SU-DHL-6 (cell line): ENCODE measurements around the gene DNMT3A.

ENCODE experiments used
- EZH2phosphoT487 ChIP-seq: fragments of 200-600 bp; sonication (generic), shearing (Covaris generic); conservative IDR thresholded peaks from 2 replicates; pipeline ENCODE4 v1.6.1; 2018; ENCODE audit warnings: mild to moderate bottlenecking, antibody characterized with exemption, low read length, moderate library complexity, mixed read lengths
- TF ChIP-seq, protein P1 (sequence below): fragments of 200-600 bp; sonication (generic); IDR thresholded peaks from one replicate; pipeline ENCODE4 v1.5.1; 2017; ENCODE audit warnings: antibody characterized with exemption, mild to moderate bottlenecking, low read length, moderate library complexity; ENCODE audit not compliant: insufficient read depth, poor library complexity, severe bottlenecking

DNA sequence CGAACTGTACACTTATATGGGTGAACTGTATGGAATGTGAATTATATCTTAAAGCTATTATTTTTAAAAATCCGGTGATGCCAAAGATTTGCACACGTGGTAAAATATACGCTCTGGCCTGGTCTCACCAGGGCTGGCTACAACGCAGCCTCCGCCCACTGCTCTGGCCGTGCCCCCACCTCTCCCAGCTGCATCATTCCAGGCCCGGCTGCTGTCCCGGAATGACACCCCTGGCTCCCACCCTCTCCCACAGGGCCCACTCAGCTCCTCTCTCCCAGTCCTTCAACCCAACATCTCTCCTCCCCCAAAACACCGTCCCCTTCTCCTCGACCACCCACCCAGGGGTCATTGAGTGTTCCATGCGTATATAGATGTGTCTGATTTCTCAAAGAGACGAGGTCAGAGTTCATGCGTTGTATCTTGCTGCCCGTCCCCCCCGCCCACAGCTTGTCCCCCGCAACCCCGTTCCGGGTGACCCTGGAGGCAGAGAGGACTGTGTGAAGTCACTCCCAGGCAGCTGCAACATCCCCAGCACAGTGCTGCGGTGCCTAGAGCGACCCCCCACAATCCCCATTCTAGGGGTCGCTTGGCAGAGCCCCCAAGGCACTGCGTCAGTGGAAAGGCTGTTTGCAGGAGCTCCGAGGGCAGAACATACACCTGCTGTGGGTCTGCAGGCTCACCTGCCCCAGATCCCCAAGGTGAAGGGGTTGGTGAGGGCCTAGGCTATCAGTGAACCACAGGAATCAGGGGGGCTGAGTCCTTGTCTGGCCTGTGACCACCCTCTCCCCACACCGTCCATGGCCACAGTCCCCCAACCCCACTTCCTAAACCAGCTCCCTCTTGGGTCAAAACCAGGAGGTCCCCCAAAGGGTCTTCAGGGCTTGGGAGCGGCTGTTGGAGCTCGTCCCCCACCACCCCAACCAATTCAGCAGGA lies 13.3 kb downstream of the DNMT3A start:
- TF ChIP-seq, protein P1, sequence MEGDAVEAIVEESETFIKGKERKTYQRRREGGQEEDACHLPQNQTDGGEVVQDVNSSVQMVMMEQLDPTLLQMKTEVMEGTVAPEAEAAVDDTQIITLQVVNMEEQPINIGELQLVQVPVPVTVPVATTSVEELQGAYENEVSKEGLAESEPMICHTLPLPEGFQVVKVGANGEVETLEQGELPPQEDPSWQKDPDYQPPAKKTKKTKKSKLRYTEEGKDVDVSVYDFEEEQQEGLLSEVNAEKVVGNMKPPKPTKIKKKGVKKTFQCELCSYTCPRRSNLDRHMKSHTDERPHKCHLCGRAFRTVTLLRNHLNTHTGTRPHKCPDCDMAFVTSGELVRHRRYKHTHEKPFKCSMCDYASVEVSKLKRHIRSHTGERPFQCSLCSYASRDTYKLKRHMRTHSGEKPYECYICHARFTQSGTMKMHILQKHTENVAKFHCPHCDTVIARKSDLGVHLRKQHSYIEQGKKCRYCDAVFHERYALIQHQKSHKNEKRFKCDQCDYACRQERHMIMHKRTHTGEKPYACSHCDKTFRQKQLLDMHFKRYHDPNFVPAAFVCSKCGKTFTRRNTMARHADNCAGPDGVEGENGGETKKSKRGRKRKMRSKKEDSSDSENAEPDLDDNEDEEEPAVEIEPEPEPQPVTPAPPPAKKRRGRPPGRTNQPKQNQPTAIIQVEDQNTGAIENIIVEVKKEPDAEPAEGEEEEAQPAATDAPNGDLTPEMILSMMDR: no peak
- TF ChIP-seq EZH2phosphoT487: no peak
